A549 (cell line): Measurements from ENCODE around the gene GJD2. TPM values are rescaled to one million over a fixed set of nuclear protein-coding genes. Genes with fewer than 3 reads are reported as not detected.

Experiments
- ATAC-seq, 2 experiments: fragments of 200-7000 bp in 1 of 2; fragments of >200 bp in 1 of 2; cut with Nextera tagmentation in 1 of 2; cut with Tn5 transposase in 1 of 2; 3 replicates each; pipeline versions ENCODE4 v1.8.0 to v1.9.1; 2018 to 2020; ENCODE audit warnings: mild to moderate bottlenecking in 1 of 2, moderate library complexity in 1 of 2
- CTCF ChIA-PET: fragments of 300-600 bp; sonication (Branson Sonifier 250); formaldehyde crosslinking; extraction: SDS; loops from one replicate; lab custom pipeline; 2021; ENCODE audit warnings: antibody characterized with exemption, inconsistent platforms; lab: Yijun Ruan, JAX
- POLR2A ChIA-PET: fragments of 350-600 bp; formaldehyde crosslinking; extraction: SDS; loops from one replicate; lab custom pipeline; 2021; ENCODE audit warnings: antibody characterized with exemption, inconsistent platforms; lab: Yijun Ruan, JAX
- DNase-seq, 2 experiments: peaks; one replicate each; pipeline versions ENCODE4 v3.0.0 to v3.0.0-alpha.2; 2011 to 2016; ENCODE audit warnings: low read depth in 1 of 2, low spot score in 1 of 2
- FAIRE-seq: peaks from 2 replicates; lab custom pipeline; 2011; peaks lifted over from hg19 to GRCh38; lab: Jason Lieb, UNC
- H3K27ac ChIP-seq, 2 experiments: fragments of >200 bp; sonication (Bioruptor Twin); formaldehyde crosslinking; 3 replicates each; pipeline ENCODE4 v1.5.1; 2016 to 2017
- H3K4me1 ChIP-seq: fragments of >200 bp; sonication (Bioruptor Twin); formaldehyde crosslinking; 3 replicates; pipeline ENCODE4 v1.6.1; 2016
- H3K4me2 ChIP-seq: fragments of >200 bp; sonication (Bioruptor Twin); formaldehyde crosslinking; 3 replicates; pipeline ENCODE4 v1.6.1; 2016
- H3K4me3 ChIP-seq: fragments of >200 bp; sonication (Bioruptor Twin); formaldehyde crosslinking; 3 replicates; pipeline ENCODE4 v1.5.1; 2016
- H3K9me3 ChIP-seq: fragments of >200 bp; sonication (Bioruptor Twin); formaldehyde crosslinking; 3 replicates; pipeline ENCODE4 v1.6.1; 2016
- CBX2 ChIP-seq: fragments of 200-600 bp; sonication (generic); IDR thresholded peaks from 2 replicates; pipeline ENCODE4 v1.6.1; 2016; ENCODE audit warnings: low read depth, mild to moderate bottlenecking, borderline replicate concordance
- CHD4 ChIP-seq: fragments of 200-600 bp; sonication (generic); IDR thresholded peaks from 2 replicates; pipeline ENCODE4 v1.6.1; 2016; ENCODE audit warnings: antibody characterized with exemption, mild to moderate bottlenecking, borderline replicate concordance
- EHF ChIP-seq: fragments of 250-450 bp; sonication (Bioruptor Pico); IDR thresholded peaks from 2 replicates; pipeline ENCODE4 v1.5.0; 2020; ENCODE audit warnings: mild to moderate bottlenecking
- FOSL2 ChIP-seq, 2 experiments: fragments of 450-650 bp in 1 of 2; fragments of >200 bp in 1 of 2; sonication (Bioruptor Twin) in 1 of 2; formaldehyde crosslinking; IDR thresholded peaks; 2 replicates each; pipeline versions ENCODE4 v1.5.0 to v1.6.1; 2016 to 2020; ENCODE audit warnings: mild to moderate bottlenecking in 1 of 2, moderate library complexity in 1 of 2
- GATA3 ChIP-seq: IDR thresholded peaks from 2 replicates; pipeline ENCODE4 v1.6.1; 2012; ENCODE audit warnings: borderline replicate concordance
- HDAC2 ChIP-seq: fragments of 200-600 bp; sonication (generic); IDR thresholded peaks from 2 replicates; pipeline ENCODE4 v1.6.1; 2016
- HEYL ChIP-seq: fragments of 250-450 bp; sonication (Bioruptor Pico); IDR thresholded peaks from 2 replicates; pipeline ENCODE4 v1.8.0; 2021; ENCODE audit warnings: mild to moderate bottlenecking, moderate library complexity
- HOXB13 ChIP-seq: fragments of 250-450 bp; sonication (Bioruptor Pico); IDR thresholded peaks from 2 replicates; pipeline ENCODE4 v1.5.0; 2020; ENCODE audit warnings: low read depth, mild to moderate bottlenecking, moderate library complexity
- JUNB ChIP-seq: fragments of >200 bp; sonication (Bioruptor Twin); formaldehyde crosslinking; IDR thresholded peaks from 2 replicates; pipeline ENCODE4 v1.6.1; 2016
- KDM1A ChIP-seq: fragments of 200-600 bp; sonication (generic); IDR thresholded peaks from 2 replicates; pipeline ENCODE4 v1.6.1; 2016; ENCODE audit warnings: low read depth, mild to moderate bottlenecking
- KDM5A ChIP-seq: fragments of 200-600 bp; sonication (generic); IDR thresholded peaks from 2 replicates; pipeline ENCODE4 v1.6.1; 2016; ENCODE audit warnings: antibody characterized with exemption, mild to moderate bottlenecking
- MYC ChIP-seq: IDR thresholded peaks from 2 replicates; pipeline ENCODE4 v1.6.1; 2012; ENCODE audit warnings: mild to moderate bottlenecking, inconsistent platforms, low read length, improper control_type of control experiment, borderline replicate concordance
- NPAS2 ChIP-seq: fragments of 250-450 bp; sonication (Bioruptor Pico); IDR thresholded peaks from 2 replicates; pipeline ENCODE4 v1.8.0; 2022; ENCODE audit warnings: mild to moderate bottlenecking, moderate library complexity, borderline replicate concordance
- RAD21 ChIP-seq, 2 experiments: fragments of >200 bp in 1 of 2; sonication (Bioruptor Twin) in 1 of 2; formaldehyde crosslinking in 1 of 2; IDR thresholded peaks in 1 of 2; conservative IDR thresholded peaks in 1 of 2; 2 replicates in 1 of 2; 3 replicates in 1 of 2; pipeline ENCODE4 v1.6.1; 2012 to 2018; ENCODE audit warnings: inconsistent platforms in 1 of 2
- RCOR1 ChIP-seq: fragments of 150-350 bp; IDR thresholded peaks from 2 replicates; pipeline ENCODE4 v1.6.1; 2014; ENCODE audit warnings: antibody characterized with exemption, low read length, low read depth
- SMC3 ChIP-seq: fragments of >200 bp; sonication (Bioruptor Twin); formaldehyde crosslinking; IDR thresholded peaks from 3 replicates; pipeline ENCODE4 v1.6.1; 2018; ENCODE audit warnings: inconsistent platforms
- TP53 ChIP-seq: fragments of 250-450 bp; sonication (Bioruptor Pico); IDR thresholded peaks from 2 replicates; pipeline ENCODE4 v1.5.0; 2021; ENCODE audit warnings: mild to moderate bottlenecking, moderate library complexity
- ZC3H11A ChIP-seq: fragments of 450-650 bp; IDR thresholded peaks from 2 replicates; pipeline ENCODE4 v1.6.1; 2014; ENCODE audit warnings: antibody characterized with exemption, mild to moderate bottlenecking
- ZFP36 ChIP-seq: fragments of 450-650 bp; IDR thresholded peaks from 2 replicates; pipeline ENCODE4 v1.6.1; 2014; ENCODE audit warnings: borderline replicate concordance; ENCODE audit not compliant: partially characterized antibody
- ZNF302 ChIP-seq: fragments of 250-450 bp; sonication (Bioruptor Pico); IDR thresholded peaks from 2 replicates; pipeline ENCODE4 v1.9.0; 2021; ENCODE audit warnings: inconsistent platforms, mild to moderate bottlenecking, moderate library complexity
- ZSCAN20 ChIP-seq: fragments of 250-450 bp; sonication (Bioruptor Pico); IDR thresholded peaks from 2 replicates; pipeline ENCODE4 v1.8.0; 2022; ENCODE audit warnings: mild to moderate bottlenecking, moderate library complexity
- WGBS: methylation state at CpG from one replicate; pipeline ENCODE4 v1.1.6; 2017; ENCODE audit errors: missing lambda C conversion rate; 5-methylcytosine and 5-hydroxymethylcytosine counted together
- polyA plus RNA-seq, 4 experiments: library from polyadenylated mRNA; depleted of rRNA in 3 of 4; stranded (reverse); fragments of >200 nt; fragmentation: RNase III in 1 of 4; extraction: RNeasy Plus Mini Kit Qiagen cat#74134 plus additional on column Dnase treatment in 1 of 4; gene quantifications; 2 replicates in 3 of 4; 3 replicates in 1 of 4; pipeline ENCODE4 v1.2.3, GENCODE V29; 2011 to 2017
- TF ChIP-seq, protein P1 (sequence below): fragments of >200 bp; sonication (Bioruptor Twin); formaldehyde crosslinking; IDR thresholded peaks from 3 replicates; pipeline ENCODE4 v1.5.1; 2016
- TF ChIP-seq, protein P2 (sequence below): fragments of >200 bp; sonication (Bioruptor Twin); formaldehyde crosslinking; IDR thresholded peaks from 3 replicates; pipeline ENCODE4 v1.6.1; 2016
- TF ChIP-seq, protein P3 (sequence below): IDR thresholded peaks from 2 replicates; pipeline ENCODE4 v1.6.1; 2012
- TF ChIP-seq, protein P4 (sequence below): IDR thresholded peaks from 2 replicates; pipeline ENCODE4 v1.6.1; 2012

GJD2 gene
- polyA plus RNA-seq, 2 of the 4 experiments (the other 2 are of a cell fraction): not detected

DNA sequence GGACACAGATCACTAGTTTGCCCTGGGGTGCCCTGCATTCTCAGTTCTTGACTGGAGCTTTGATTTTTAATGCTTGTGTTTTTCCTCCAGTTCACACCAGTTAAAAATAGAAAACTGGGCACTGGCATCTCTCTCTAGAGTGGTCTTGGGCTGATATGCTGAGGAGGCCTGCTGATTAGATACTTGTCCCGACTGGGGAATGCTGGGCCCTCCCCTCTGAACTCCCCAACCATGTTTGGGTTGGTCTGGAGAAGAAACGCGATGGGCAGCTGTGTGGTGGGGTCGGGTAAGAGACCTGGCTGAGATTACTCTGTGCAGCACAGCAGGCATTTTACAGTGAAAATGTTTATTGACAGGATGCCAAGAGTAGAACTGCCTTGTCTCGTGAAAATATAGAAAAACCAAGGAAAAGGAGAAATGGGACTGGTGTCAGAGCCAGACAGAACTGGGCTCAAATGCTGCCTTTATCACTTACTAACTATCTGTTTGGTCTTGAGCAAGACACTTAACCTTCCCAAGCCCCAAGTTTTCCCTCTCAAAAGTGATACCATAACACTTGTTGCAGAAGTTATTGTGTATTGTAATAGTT lies 42.1 kb upstream of the GJD2 start:
- ChIA-PET POLR2A (no interaction called here), CTCF (interaction anchor here (0.9 to 1.4 kb wide), 2 partner anchors 19 to 173 kb away, joined by 3 to 4 read pairs; partner anchors contain the start of gene AQR)

DNA sequence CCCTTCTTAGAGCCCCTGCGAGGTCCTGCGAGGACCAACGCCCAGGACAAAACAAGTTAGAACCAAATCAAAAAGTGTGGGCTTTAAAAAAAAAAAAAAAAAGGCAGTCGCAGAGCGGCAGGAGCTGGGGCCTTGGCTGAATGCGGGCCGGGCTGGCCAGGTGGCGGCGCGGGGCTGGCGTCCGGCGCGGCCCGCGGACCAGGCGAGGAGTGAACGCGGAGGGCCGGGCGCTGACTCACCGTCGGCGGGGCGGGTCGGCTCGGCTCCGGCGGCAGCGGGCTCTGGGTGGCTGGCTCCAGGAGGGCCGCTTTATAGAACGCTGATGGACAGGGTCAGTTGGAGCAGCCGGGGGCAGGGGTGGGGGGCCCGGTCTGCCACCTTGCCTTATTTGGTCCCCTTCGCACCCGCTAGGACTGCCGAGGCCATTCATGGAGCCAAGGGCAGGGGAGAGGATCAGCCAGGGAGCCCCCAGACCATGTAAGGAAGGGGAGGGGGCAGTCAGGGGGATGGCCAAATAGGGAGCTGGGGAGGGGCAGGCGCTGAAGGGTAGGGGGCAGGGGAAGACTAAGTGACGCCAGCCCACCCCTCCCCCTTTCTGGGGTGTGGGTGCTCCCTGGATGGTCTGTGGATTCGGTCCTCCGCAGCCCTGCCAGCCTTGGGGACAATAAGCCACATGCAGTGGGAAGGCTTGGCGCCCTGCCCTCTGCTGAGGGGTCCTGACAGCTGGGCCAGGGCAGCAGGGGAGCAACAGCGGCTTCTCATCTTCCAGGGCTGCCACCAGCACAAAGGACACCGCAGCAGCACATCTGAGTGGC lies 40.7 kb upstream of the GJD2 start, which contains the start of gene ACTC1:
Gene ACTC1 (minus strand): TSS at position 283 of the 815 bp plus-strand sequence. CDS start 741 bp downstream, outside the sequence.
- H3K4me1 ChIP-seq: peaks cover 16% of the 10 kb centered on the region
- peak within 1 kb of the TSS; percentile 76 for H3K4me2 ChIP-seq
- H3K27ac ChIP-seq: peak within 1 kb of the TSS; percentile 50 to 83; a peak in 5 of 6 replicates
- ATAC-seq: peak; percentile 87 to 91
- POLR2A ChIA-PET: interaction anchor here (0.6 kb wide), 2 partner anchors 18 to 82 kb away, joined by 3 to 4 read pairs; no protein-coding TSS in a partner anchor
- no peak for FAIRE-seq
- no peaks in the 10 kb centered on the region for H3K9me3 ChIP-seq
- TF ChIP-seq HOXB13 (CRISPR knock-in tag) (no peak), SMC3 (peak; percentile 30; the same call in 2 of the 3 replicates), MYC (no peak), RAD21 (conservative IDR thresholded peaks at IDR 0.05 in 1 of 2, IDR thresholded peaks at IDR 0.05 in 1 of 2) (peak in 1 of 2 experiments; percentile 20; a peak in 1 of 5 replicates), ZNF302 (CRISPR knock-in tag) (no peak), FOSL2 (IDR thresholded peaks at IDR 0.05) (no peak), FOSL2 (CRISPR knock-in tag; IDR thresholded peaks at IDR 0.05) (peak; percentile 69), ZC3H11A (no peak)
- TF ChIP-seq, protein P1, sequence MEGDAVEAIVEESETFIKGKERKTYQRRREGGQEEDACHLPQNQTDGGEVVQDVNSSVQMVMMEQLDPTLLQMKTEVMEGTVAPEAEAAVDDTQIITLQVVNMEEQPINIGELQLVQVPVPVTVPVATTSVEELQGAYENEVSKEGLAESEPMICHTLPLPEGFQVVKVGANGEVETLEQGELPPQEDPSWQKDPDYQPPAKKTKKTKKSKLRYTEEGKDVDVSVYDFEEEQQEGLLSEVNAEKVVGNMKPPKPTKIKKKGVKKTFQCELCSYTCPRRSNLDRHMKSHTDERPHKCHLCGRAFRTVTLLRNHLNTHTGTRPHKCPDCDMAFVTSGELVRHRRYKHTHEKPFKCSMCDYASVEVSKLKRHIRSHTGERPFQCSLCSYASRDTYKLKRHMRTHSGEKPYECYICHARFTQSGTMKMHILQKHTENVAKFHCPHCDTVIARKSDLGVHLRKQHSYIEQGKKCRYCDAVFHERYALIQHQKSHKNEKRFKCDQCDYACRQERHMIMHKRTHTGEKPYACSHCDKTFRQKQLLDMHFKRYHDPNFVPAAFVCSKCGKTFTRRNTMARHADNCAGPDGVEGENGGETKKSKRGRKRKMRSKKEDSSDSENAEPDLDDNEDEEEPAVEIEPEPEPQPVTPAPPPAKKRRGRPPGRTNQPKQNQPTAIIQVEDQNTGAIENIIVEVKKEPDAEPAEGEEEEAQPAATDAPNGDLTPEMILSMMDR: 0 out of 3 replicates have a peak, but pooled peaks have one; percentile 10
- DNase-seq: peak; percentile 21 to 66
- CTCF ChIA-PET: interaction anchor here (0.8 to 1.3 kb wide), 3 partner anchors 17 to 125 kb away, joined by 3 read pairs; no protein-coding TSS in a partner anchor
- peak within 1 kb of the TSS; percentile 24; the same call in 2 of the 3 replicates for H3K4me3 ChIP-seq
- WGBS: 22% methylated on average over 33 of the region's 44 CpGs

More for the DNA sequence above, 42.1 kb upstream of the GJD2 start:
- no peak overlapping the region for H3K27ac ChIP-seq
- H3K4me2 ChIP-seq: no peak overlapping the region
- peak; percentile 43 for FAIRE-seq
- no peak overlapping the region for H3K4me3 ChIP-seq
- ATAC-seq: no peak
- 76% methylated on average over 5 of the region's 5 CpGs for WGBS
- no peak for DNase-seq
- TF ChIP-seq HEYL (CRISPR knock-in tag) (no peak), ZSCAN20 (CRISPR knock-in tag) (no peak), KDM5A (no peak)
- TF ChIP-seq, protein P2, sequence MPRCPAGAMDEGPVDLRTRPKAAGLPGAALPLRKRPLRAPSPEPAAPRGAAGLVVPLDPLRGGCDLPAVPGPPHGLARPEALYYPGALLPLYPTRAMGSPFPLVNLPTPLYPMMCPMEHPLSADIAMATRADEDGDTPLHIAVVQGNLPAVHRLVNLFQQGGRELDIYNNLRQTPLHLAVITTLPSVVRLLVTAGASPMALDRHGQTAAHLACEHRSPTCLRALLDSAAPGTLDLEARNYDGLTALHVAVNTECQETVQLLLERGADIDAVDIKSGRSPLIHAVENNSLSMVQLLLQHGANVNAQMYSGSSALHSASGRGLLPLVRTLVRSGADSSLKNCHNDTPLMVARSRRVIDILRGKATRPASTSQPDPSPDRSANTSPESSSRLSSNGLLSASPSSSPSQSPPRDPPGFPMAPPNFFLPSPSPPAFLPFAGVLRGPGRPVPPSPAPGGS: no peak
- H3K4me1 ChIP-seq: peaks cover 16% of the 10 kb centered on the region
- no peaks in the 10 kb centered on the region for H3K9me3 ChIP-seq

DNA sequence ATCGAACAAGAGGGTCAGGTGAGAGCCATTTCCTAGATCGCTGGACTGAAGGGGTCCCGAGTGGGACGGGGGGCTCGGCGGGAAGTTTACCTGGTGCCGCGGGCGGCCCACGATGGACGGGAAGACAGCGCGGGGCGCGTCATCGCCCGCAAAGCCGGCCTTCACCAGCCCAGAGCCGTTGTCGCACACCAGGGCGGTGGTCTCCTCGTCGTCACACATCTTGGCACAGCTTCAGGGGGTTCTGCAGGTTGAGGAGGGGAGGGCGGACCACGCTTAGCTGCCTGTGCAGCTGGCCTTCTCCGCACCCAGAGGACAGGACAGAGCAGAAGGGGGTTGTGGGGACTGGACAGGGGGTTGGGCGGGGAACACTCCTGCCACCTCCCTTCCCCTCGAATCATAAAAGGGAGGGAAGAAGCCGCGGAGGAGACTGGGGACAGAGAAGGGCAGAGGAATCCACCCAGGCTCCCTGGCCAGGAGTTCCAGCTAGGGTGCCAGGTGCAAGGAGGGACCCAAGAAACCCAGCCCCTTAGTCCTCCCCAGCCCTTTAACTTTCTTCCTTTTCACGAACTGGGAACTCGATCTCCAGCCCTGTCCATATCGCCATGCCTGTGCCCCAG lies 39.9 kb upstream of the GJD2 start:
- ChIA-PET CTCF (interaction anchor here (1.2 to 1.3 kb wide), 2 partner anchors 18 to 126 kb away, joined by 3 read pairs; no protein-coding TSS in a partner anchor), POLR2A (no interaction called here)
- TF ChIP-seq TP53 (no peak), FOSL2 (IDR thresholded peaks at IDR 0.05) (no peak), FOSL2 (CRISPR knock-in tag; IDR thresholded peaks at IDR 0.05) (no peak), ZC3H11A (no peak), CHD4 (no peak), JUNB (no peak), HDAC2 (no peak), GATA3 (no peak), RAD21 (conservative IDR thresholded peaks at IDR 0.05 in 1 of 2, IDR thresholded peaks at IDR 0.05 in 1 of 2) (no peak), CBX2 (no peak), NPAS2 (CRISPR knock-in tag) (no peak), EHF (no peak), KDM1A (no peak), RCOR1 (no peak), ZFP36 (no peak)
- TF ChIP-seq, protein P3, sequence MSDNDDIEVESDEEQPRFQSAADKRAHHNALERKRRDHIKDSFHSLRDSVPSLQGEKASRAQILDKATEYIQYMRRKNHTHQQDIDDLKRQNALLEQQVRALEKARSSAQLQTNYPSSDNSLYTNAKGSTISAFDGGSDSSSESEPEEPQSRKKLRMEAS: no peak
- TF ChIP-seq, protein P4, sequence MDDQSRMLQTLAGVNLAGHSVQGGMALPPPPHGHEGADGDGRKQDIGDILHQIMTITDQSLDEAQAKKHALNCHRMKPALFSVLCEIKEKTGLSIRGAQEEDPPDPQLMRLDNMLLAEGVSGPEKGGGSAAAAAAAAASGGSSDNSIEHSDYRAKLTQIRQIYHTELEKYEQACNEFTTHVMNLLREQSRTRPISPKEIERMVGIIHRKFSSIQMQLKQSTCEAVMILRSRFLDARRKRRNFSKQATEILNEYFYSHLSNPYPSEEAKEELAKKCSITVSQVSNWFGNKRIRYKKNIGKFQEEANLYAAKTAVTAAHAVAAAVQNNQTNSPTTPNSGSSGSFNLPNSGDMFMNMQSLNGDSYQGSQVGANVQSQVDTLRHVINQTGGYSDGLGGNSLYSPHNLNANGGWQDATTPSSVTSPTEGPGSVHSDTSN: no peak
- 81% methylated on average over 32 of the region's 33 CpGs for WGBS
- peak overlapping the region; percentile 50 to 83; a peak in 5 of 6 replicates for H3K27ac ChIP-seq
- FAIRE-seq (no peak), DNase-seq (no peak), ATAC-seq (no peak; a peak in 1 of 6 replicates)
- H3K4me2 ChIP-seq: peak overlapping the region; percentile 76
- peak overlapping the region; percentile 24; the same call in 2 of the 3 replicates for H3K4me3 ChIP-seq
- H3K4me1 ChIP-seq: peaks cover 14% of the 10 kb centered on the region
- no peaks in the 10 kb centered on the region for H3K9me3 ChIP-seq
